ENCODE measurements around the gene CDC6.

The CDC6 gene

GRCh38 chr17:40331743-40332641, 44.3 kb downstream of the CDC6 start:
- no peak overlapping the region for H3K27ac ChIP-seq (ENCODE audit: low read length, poor library complexity, severe bottlenecking)

DNA sequence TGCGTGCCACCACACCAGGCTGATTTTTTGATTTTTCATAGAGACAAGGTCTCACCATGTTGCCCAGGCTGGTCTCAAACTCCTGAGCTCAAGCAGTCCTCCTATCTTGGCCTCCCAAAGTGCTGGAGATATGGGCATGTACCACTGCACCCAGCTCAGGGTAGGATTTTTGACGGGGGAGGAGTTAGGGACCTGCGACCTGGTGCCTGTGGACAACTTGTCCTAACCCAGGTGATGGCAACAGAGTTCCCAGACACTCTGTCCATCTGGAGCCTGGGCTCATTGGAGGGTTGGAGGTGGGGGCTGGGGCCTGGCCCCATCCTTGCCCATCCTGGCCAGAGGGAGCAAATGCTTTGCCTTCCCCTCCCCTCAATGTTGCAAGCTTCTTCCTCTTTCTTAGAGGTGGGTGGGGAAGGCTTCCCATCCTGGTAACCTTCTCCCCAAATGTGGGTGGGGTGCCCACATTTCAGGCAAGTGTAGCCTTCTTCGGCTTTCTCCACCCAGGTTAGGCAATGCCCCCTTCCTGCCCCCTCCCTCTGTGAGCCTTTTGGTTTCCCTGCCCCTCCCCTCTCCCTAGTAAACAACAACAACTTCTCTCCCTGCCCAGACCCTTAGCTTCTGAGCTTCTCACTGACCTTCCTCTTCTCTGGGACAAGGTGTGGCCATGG, 46.2 kb downstream of the CDC6 start:
- Histone ChIP-seq H4K91ac (ENCODE audit: low read length) (no peak overlapping the region), H3K4me1 (ENCODE audit: control insufficient read depth, insufficient read depth, low read depth, low read length) (peaks cover 38% of the 10 kb centered on the region), H3K14ac (ENCODE audit: low read length in 2 of 2) (peak overlapping the region in 1 of 2 experiments; percentile 55), H4K8ac (ENCODE audit: low read length) (no peak overlapping the region), H3K9me3 (ENCODE audit: control insufficient read depth, low read length) (no peaks in the 10 kb centered on the region), H2AFZ (ENCODE audit: low read depth, low read length) (no peak overlapping the region), H3K4ac (ENCODE audit: low read depth in 1 of 2, low read length in 2 of 2) (no peak overlapping the region), H3K27me3 (ENCODE audit: control insufficient read depth in 1 of 2, insufficient read depth in 1 of 2, low read length in 2 of 2) (no peaks in the 10 kb centered on the region), H3K18ac (ENCODE audit: low read depth in 1 of 2, low read length in 2 of 2) (no peak overlapping the region), H2BK12ac (ENCODE audit: low read length in 2 of 2) (no peak overlapping the region), H2BK5ac (ENCODE audit: low read depth, low read length, poor library complexity, severe bottlenecking) (no peak overlapping the region), H3K79me1 (replicated peaks; ENCODE audit: low read length, poor library complexity, severe bottlenecking) (peaks cover 29% of the 10 kb centered on the region), H3K4me2 (ENCODE audit: low read length, poor library complexity, severe bottlenecking) (no peak overlapping the region), H3K36me3 (ENCODE audit: control insufficient read depth in 1 of 2, insufficient read depth in 2 of 2, low read depth in 1 of 2, low read length in 2 of 2) (peaks cover 11 to 39% of the 10 kb centered on the region in 2 experiments), H3K9ac (ENCODE audit: low read length) (peak overlapping the region; percentile 71), H3K4me3 (ENCODE audit: insufficient read depth in 1 of 2, low read depth in 1 of 2, low read length in 2 of 2) (no peak overlapping the region), H2AK5ac (ENCODE audit: low read length, severe bottlenecking) (no peak overlapping the region), H2BK120ac (ENCODE audit: low read depth, low read length) (no peak overlapping the region), H3K23ac (ENCODE audit: low read length in 2 of 2) (no peak overlapping the region), H3K27ac (ENCODE audit: low read length, poor library complexity, severe bottlenecking) (no peak overlapping the region), H2BK15ac (ENCODE audit: low read depth, poor library complexity, severe bottlenecking) (no peak overlapping the region)
- no peak for DNase-seq
- 94% methylated on average over 4 of the region's 4 CpGs for WGBS

More at GRCh38 chr17:40331743-40332641, 44.3 kb downstream of the CDC6 start:
- Histone ChIP-seq H3K23ac (ENCODE audit: low read length in 2 of 2) (no peak overlapping the region), H2AK5ac (ENCODE audit: low read length, severe bottlenecking) (no peak overlapping the region), H3K79me1 (replicated peaks; ENCODE audit: low read length, poor library complexity, severe bottlenecking) (peaks cover 26% of the 10 kb centered on the region), H2BK12ac (ENCODE audit: low read length in 2 of 2) (peak overlapping the region in 1 of 2 experiments; percentile 4), H3K36me3 (ENCODE audit: control insufficient read depth in 1 of 2, insufficient read depth in 2 of 2, low read depth in 1 of 2, low read length in 2 of 2) (peaks cover 9 to 35% of the 10 kb centered on the region in 2 experiments), H3K9ac (ENCODE audit: low read length) (peak overlapping the region; percentile 75), H3K18ac (ENCODE audit: low read depth in 1 of 2, low read length in 2 of 2) (no peak overlapping the region), H3K4me1 (ENCODE audit: control insufficient read depth, insufficient read depth, low read depth, low read length) (peaks cover 45% of the 10 kb centered on the region), H3K27me3 (ENCODE audit: control insufficient read depth in 1 of 2, insufficient read depth in 1 of 2, low read length in 2 of 2) (no peaks in the 10 kb centered on the region), H3K4me2 (ENCODE audit: low read length, poor library complexity, severe bottlenecking) (no peak overlapping the region), H2AFZ (ENCODE audit: low read depth, low read length) (no peak overlapping the region), H3K14ac (ENCODE audit: low read length in 2 of 2) (peak overlapping the region in 1 of 2 experiments; percentile 84), H2BK5ac (ENCODE audit: low read depth, low read length, poor library complexity, severe bottlenecking) (no peak overlapping the region), H3K4me3 (ENCODE audit: insufficient read depth in 1 of 2, low read depth in 1 of 2, low read length in 2 of 2) (peak overlapping the region in 1 of 2 experiments; percentile 65), H4K8ac (ENCODE audit: low read length) (peak overlapping the region; percentile 69), H2BK15ac (ENCODE audit: low read depth, poor library complexity, severe bottlenecking) (peak overlapping the region; percentile 60), H3K9me3 (ENCODE audit: control insufficient read depth, low read length) (no peaks in the 10 kb centered on the region), H4K91ac (ENCODE audit: low read length) (peak overlapping the region; percentile 78), H3K4ac (ENCODE audit: low read depth in 1 of 2, low read length in 2 of 2) (peak overlapping the region in 1 of 2 experiments; percentile 20), H2BK120ac (ENCODE audit: low read depth, low read length) (no peak overlapping the region)
- 90% methylated on average over 16 of the region's 22 CpGs for WGBS
- no peak for DNase-seq

DNA sequence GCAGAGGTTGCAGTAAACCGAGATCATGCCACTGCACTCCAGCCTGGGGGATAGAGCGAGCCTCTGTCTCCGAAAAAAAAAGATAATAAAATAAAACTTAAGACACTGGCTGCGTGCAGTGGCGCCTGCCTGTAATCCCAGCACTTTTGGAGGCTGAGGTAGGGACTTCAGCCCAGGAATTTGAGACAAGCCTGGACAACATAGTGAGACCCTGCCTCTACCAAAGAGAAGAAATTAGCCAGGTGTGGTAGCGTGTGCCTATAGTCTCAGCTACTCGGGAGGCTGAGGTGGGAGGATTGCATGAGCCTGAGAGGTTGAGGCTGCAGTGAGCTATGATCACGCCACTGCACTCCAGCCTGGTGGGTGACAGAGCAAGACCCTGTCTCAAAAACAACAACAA, 47.9 kb downstream of the CDC6 start:
- no peak for DNase-seq
- Histone ChIP-seq H3K14ac (ENCODE audit: low read length in 2 of 2) (no peak overlapping the region), H3K4ac (ENCODE audit: low read depth in 1 of 2, low read length in 2 of 2) (no peak overlapping the region), H2BK12ac (ENCODE audit: low read length in 2 of 2) (no peak overlapping the region), H3K4me3 (ENCODE audit: insufficient read depth in 1 of 2, low read depth in 1 of 2, low read length in 2 of 2) (no peak overlapping the region), H3K79me1 (replicated peaks; ENCODE audit: low read length, poor library complexity, severe bottlenecking) (peaks cover 38% of the 10 kb centered on the region), H3K36me3 (ENCODE audit: control insufficient read depth in 1 of 2, insufficient read depth in 2 of 2, low read depth in 1 of 2, low read length in 2 of 2) (peaks cover 23 to 46% of the 10 kb centered on the region in 2 experiments), H2AK5ac (ENCODE audit: low read length, severe bottlenecking) (no peak overlapping the region), H2BK5ac (ENCODE audit: low read depth, low read length, poor library complexity, severe bottlenecking) (no peak overlapping the region), H3K4me1 (ENCODE audit: control insufficient read depth, insufficient read depth, low read depth, low read length) (peaks cover 33% of the 10 kb centered on the region), H3K9ac (ENCODE audit: low read length) (peak overlapping the region; percentile 39), H3K4me2 (ENCODE audit: low read length, poor library complexity, severe bottlenecking) (no peak overlapping the region), H4K91ac (ENCODE audit: low read length) (no peak overlapping the region), H3K27me3 (ENCODE audit: control insufficient read depth in 1 of 2, insufficient read depth in 1 of 2, low read length in 2 of 2) (no peaks in the 10 kb centered on the region), H3K23ac (ENCODE audit: low read length in 2 of 2) (no peak overlapping the region), H2BK120ac (ENCODE audit: low read depth, low read length) (no peak overlapping the region), H2AFZ (ENCODE audit: low read depth, low read length) (no peak overlapping the region), H2BK15ac (ENCODE audit: low read depth, poor library complexity, severe bottlenecking) (no peak overlapping the region), H4K8ac (ENCODE audit: low read length) (no peak overlapping the region), H3K18ac (ENCODE audit: low read depth in 1 of 2, low read length in 2 of 2) (no peak overlapping the region), H3K27ac (ENCODE audit: low read length, poor library complexity, severe bottlenecking) (no peak overlapping the region), H3K9me3 (ENCODE audit: control insufficient read depth, low read length) (no peaks in the 10 kb centered on the region)
- WGBS, result 98% methylated on average over 7 of the region's 8 CpGs

DNA sequence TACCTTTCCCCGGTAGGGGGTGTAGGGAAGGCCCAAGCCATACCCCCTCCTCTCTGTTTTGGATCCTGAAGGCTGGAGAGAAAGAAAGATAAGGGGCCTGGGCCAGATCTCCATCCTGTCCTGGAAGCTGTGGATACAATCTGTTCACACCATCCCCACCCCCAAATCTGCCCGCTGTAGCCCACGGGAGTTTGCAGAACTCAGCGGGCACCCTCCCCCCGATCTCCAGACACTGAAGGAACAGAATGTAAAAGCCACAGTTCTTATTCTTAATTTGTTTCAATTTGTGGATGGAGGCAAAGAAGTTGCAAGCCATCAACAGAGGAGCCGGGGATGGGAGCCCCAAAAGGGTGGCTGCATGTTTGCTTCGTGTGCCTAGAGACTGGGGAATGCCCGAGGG, 49.7 kb downstream of the CDC6 start:
- H3K79me1 ChIP-seq (replicated peaks; ENCODE audit: low read length, poor library complexity, severe bottlenecking), result peaks cover 30% of the 10 kb centered on the region
- H2BK15ac ChIP-seq (ENCODE audit: low read depth, poor library complexity, severe bottlenecking), result no peak overlapping the region
- H2BK12ac ChIP-seq (ENCODE audit: low read length in 2 of 2), result no peak overlapping the region
- H3K27ac ChIP-seq (ENCODE audit: low read length, poor library complexity, severe bottlenecking), result no peak overlapping the region
- no peak for DNase-seq
- no peak overlapping the region for H2BK5ac ChIP-seq (ENCODE audit: low read depth, low read length, poor library complexity, severe bottlenecking)
- no peak overlapping the region for H2AK5ac ChIP-seq (ENCODE audit: low read length, severe bottlenecking)
- no peak overlapping the region for H2AFZ ChIP-seq (ENCODE audit: low read depth, low read length)
- no peak overlapping the region for H4K91ac ChIP-seq (ENCODE audit: low read length)
- H3K9ac ChIP-seq (ENCODE audit: low read length), result peak overlapping the region; percentile 29
- H3K27me3 ChIP-seq (ENCODE audit: control insufficient read depth in 1 of 2, insufficient read depth in 1 of 2, low read length in 2 of 2), result no peaks in the 10 kb centered on the region
- H3K14ac ChIP-seq (ENCODE audit: low read length in 2 of 2), result no peak overlapping the region
- no peak overlapping the region for H4K8ac ChIP-seq (ENCODE audit: low read length)
- peaks cover 14 to 29% of the 10 kb centered on the region in 2 experiments for H3K36me3 ChIP-seq (ENCODE audit: control insufficient read depth in 1 of 2, insufficient read depth in 2 of 2, low read depth in 1 of 2, low read length in 2 of 2)
- no peak overlapping the region for H2BK120ac ChIP-seq (ENCODE audit: low read depth, low read length)
- peaks cover 23% of the 10 kb centered on the region for H3K4me1 ChIP-seq (ENCODE audit: control insufficient read depth, insufficient read depth, low read depth, low read length)
- H3K4ac ChIP-seq (ENCODE audit: low read depth in 1 of 2, low read length in 2 of 2), result no peak overlapping the region
- H3K23ac ChIP-seq (ENCODE audit: low read length in 2 of 2), result no peak overlapping the region
- no peak overlapping the region for H3K18ac ChIP-seq (ENCODE audit: low read depth in 1 of 2, low read length in 2 of 2)
- 84% methylated on average over 7 of the region's 8 CpGs for WGBS
- H3K4me2 ChIP-seq (ENCODE audit: low read length, poor library complexity, severe bottlenecking), result no peak overlapping the region
- no peaks in the 10 kb centered on the region for H3K9me3 ChIP-seq (ENCODE audit: control insufficient read depth, low read length)
- H3K4me3 ChIP-seq (ENCODE audit: insufficient read depth in 1 of 2, low read depth in 1 of 2, low read length in 2 of 2), result no peak overlapping the region

All from mesenchymal stem cell (in vitro differentiated cells and primary cell).